ENCODE measurements around the gene USP40.

The USP40 gene

DNA sequence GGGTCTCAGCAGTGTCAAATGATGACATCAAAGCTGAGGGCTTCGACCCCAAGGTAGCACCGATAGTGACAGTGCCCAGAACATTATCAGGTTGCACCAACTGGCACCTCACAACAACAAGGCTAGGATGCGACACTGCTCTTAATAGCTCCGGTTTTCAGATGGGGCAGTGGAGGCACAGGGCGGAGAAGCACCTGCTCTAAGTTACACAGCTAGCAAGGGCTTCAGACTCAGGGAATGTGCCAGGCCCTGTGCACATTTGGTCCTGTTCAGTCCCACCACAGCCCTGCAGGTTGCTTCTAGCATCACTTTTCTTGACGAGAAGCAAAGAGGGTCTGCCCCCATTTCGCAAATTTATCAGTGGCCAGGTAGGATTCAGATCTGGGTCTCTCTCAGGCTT, 138.1 kb downstream of the USP40 start:
- H2AFZ ChIP-seq (ENCODE audit: low read depth, low read length, severe bottlenecking) = no peak overlapping the region
- H3K4me2 ChIP-seq (ENCODE audit: low read depth, low read length, poor library complexity, severe bottlenecking) = no peak overlapping the region
- TF ChIP-seq, protein P1, sequence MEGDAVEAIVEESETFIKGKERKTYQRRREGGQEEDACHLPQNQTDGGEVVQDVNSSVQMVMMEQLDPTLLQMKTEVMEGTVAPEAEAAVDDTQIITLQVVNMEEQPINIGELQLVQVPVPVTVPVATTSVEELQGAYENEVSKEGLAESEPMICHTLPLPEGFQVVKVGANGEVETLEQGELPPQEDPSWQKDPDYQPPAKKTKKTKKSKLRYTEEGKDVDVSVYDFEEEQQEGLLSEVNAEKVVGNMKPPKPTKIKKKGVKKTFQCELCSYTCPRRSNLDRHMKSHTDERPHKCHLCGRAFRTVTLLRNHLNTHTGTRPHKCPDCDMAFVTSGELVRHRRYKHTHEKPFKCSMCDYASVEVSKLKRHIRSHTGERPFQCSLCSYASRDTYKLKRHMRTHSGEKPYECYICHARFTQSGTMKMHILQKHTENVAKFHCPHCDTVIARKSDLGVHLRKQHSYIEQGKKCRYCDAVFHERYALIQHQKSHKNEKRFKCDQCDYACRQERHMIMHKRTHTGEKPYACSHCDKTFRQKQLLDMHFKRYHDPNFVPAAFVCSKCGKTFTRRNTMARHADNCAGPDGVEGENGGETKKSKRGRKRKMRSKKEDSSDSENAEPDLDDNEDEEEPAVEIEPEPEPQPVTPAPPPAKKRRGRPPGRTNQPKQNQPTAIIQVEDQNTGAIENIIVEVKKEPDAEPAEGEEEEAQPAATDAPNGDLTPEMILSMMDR (IDR thresholded peaks at IDR 0.05; ENCODE audit: insufficient read depth, low read length, poor library complexity, severe bottlenecking) = no peak
- no peak for TF ChIP-seq EZH2phosphoT487 (conservative IDR thresholded peaks at IDR 0.05; ENCODE audit: low read length)
- H3K79me2 ChIP-seq (ENCODE audit: insufficient read depth, low read length) = no peaks in the 10 kb centered on the region
- no peak overlapping the region for H3K27ac ChIP-seq (ENCODE audit: low read depth, low read length)
- no peaks in the 10 kb centered on the region for H3K9me3 ChIP-seq (ENCODE audit: insufficient read depth, low read length)
- H3K4me3 ChIP-seq (ENCODE audit: insufficient read depth, low read length, poor library complexity, severe bottlenecking) = no peak overlapping the region
- no peaks in the 10 kb centered on the region for H4K20me1 ChIP-seq (ENCODE audit: low read depth, low read length)
- no peaks in the 10 kb centered on the region for H3K36me3 ChIP-seq (ENCODE audit: low read length)
- H3K27me3 ChIP-seq (ENCODE audit: low read length) = no peaks in the 10 kb centered on the region
- H3F3A ChIP-seq (ENCODE audit: insufficient read depth) = no peaks in the 10 kb centered on the region
- H3K9ac ChIP-seq (ENCODE audit: low read length) = no peak overlapping the region
- no peaks in the 10 kb centered on the region for H3K9me2 ChIP-seq (replicated peaks; ENCODE audit: insufficient read depth, low read length)

DNA sequence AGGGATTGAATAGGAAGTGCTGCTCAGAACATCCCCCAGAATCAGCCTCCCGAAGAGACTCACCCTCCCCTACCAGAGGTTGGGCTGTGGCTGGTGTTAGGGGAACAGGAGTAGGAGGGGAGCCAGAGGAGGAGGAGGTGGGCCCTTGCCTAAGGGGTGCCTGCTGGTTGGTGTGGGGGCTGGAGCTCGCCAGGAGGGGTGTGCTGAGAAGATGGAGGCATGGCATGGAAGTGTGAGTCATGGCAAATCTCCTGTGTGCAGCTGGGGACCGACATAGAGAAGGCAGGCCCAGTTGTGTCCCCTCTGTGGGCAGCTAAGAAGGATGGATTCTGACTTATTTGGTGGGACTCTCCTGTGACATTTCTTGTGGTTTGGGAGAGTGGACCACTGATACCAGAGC, 138.6 kb downstream of the USP40 start:
- Histone ChIP-seq H3K9me2 (replicated peaks; ENCODE audit: insufficient read depth, low read length) (no peaks in the 10 kb centered on the region), H3K27me3 (ENCODE audit: low read length) (no peaks in the 10 kb centered on the region), H4K20me1 (ENCODE audit: low read depth, low read length) (no peaks in the 10 kb centered on the region), H3K4me2 (ENCODE audit: low read depth, low read length, poor library complexity, severe bottlenecking) (no peak overlapping the region), H3K36me3 (ENCODE audit: low read length) (no peaks in the 10 kb centered on the region), H3K9ac (ENCODE audit: low read length) (no peak overlapping the region), H2AFZ (ENCODE audit: low read depth, low read length, severe bottlenecking) (no peak overlapping the region), H3K27ac (ENCODE audit: low read depth, low read length) (no peak overlapping the region), H3K79me2 (ENCODE audit: insufficient read depth, low read length) (no peaks in the 10 kb centered on the region), H3F3A (ENCODE audit: insufficient read depth) (no peaks in the 10 kb centered on the region), H3K9me3 (ENCODE audit: insufficient read depth, low read length) (no peaks in the 10 kb centered on the region), H3K4me3 (ENCODE audit: insufficient read depth, low read length, poor library complexity, severe bottlenecking) (no peak overlapping the region)
- no peak for TF ChIP-seq EZH2phosphoT487 (conservative IDR thresholded peaks at IDR 0.05; ENCODE audit: low read length)
- TF ChIP-seq, protein P1 (IDR thresholded peaks at IDR 0.05; ENCODE audit: insufficient read depth, low read length, poor library complexity, severe bottlenecking) = no peak

DNA sequence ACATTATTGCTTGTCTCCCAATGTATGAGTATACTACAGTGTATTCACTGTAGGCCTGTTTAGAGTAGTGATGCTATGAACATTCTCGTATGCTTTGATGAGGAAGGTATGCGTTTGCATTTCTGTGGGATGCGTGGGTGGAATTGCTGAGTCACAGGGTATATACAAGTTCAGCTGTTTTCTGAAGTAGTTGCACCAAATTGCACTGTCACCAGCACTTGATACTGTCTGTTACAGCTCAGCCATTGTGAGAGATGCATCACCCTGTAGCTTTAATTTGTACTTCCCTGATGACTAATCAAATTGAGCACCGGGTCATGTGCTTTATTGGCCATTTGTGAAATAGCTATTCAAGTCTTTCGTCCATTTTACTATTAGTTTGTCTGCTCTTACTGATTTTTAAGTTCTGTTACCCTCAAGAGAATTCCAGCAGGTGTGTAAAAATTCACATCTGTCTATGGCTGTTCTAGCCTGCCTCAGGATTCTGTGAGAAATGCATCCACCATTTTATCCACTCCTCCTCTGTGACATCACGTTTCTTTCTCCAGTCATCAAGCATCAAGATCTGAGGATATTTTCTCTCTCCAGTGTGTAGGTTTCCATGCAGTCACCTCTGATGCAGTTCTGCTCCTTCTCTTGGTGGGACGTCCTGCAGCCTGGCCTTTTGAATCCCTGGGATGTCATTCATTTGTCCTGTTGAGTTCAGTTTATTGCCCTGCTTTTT, 139.8 kb downstream of the USP40 start:
- Histone ChIP-seq H3K4me3 (ENCODE audit: insufficient read depth, low read length, poor library complexity, severe bottlenecking) (no peak overlapping the region), H3F3A (ENCODE audit: insufficient read depth) (0 out of 2 replicates have a peak, but pooled peaks cover 2% of the 10 kb centered on the region), H3K9me3 (ENCODE audit: insufficient read depth, low read length) (no peaks in the 10 kb centered on the region), H3K36me3 (ENCODE audit: low read length) (no peaks in the 10 kb centered on the region), H3K27ac (ENCODE audit: low read depth, low read length) (no peak overlapping the region), H3K9me2 (replicated peaks; ENCODE audit: insufficient read depth, low read length) (no peaks in the 10 kb centered on the region), H3K4me2 (ENCODE audit: low read depth, low read length, poor library complexity, severe bottlenecking) (no peak overlapping the region), H3K9ac (ENCODE audit: low read length) (no peak overlapping the region), H4K20me1 (ENCODE audit: low read depth, low read length) (no peaks in the 10 kb centered on the region), H3K79me2 (ENCODE audit: insufficient read depth, low read length) (no peaks in the 10 kb centered on the region), H2AFZ (ENCODE audit: low read depth, low read length, severe bottlenecking) (no peak overlapping the region), H3K27me3 (ENCODE audit: low read length) (no peaks in the 10 kb centered on the region)
- TF ChIP-seq, protein P1 (IDR thresholded peaks at IDR 0.05; ENCODE audit: insufficient read depth, low read length, poor library complexity, severe bottlenecking) = no peak
- TF ChIP-seq EZH2phosphoT487 (conservative IDR thresholded peaks at IDR 0.05; ENCODE audit: low read length) = no peak
